CD4-positive, alpha-beta T cell treated with Interleukin-17A for 1 hour (primary cell): ENCODE data around the gene COQ3.

Source experiments
- DNase-seq: peaks from one replicate; pipeline ENCODE4 v3.0.0-alpha.2; 2020

COQ3 gene

DNA sequence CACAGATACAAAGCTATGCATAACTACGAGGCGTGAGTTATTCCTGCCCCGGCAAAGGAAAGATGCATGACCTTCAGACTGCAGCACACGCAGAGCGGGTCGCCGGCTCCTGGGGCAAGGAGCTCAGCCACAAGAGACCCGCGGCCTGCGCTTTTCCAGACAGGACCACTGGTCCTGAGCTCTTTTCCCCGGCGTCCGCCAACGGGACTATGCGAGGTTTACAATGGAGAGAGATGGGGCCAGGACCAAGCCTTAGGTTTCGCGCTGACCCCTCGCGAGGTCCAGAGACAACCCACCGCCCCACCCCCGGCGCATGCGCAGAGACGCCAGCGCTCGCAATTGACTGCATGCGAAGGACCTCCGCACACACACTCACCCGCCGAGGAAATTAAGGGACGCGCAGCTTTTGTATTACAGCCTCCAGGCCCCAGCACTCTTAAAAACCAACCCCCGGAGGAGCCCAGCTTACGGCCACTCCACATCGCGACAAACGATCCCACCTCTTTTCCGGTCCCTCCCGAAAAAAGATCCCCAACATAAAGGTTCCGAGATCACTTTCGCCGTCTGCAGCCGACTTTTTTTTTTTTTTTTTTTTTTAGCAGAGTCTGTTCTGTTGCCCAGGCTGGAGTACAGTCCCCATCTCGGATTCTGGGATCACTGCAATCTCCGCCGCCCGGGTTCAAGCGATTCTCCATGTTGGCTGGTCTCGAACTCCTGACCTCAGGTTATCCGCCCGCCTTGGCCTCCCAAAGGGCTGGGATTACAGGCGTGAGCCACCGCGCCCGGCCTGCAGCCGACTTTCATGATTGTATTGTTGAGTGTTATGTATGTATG lies at the start of gene COQ3:
Gene COQ3 (minus strand): TSS at position 498 of the 834 bp plus-strand sequence. CDS start 16 bp downstream, at position 482.
- peak; percentile 71 for DNase-seq

DNA sequence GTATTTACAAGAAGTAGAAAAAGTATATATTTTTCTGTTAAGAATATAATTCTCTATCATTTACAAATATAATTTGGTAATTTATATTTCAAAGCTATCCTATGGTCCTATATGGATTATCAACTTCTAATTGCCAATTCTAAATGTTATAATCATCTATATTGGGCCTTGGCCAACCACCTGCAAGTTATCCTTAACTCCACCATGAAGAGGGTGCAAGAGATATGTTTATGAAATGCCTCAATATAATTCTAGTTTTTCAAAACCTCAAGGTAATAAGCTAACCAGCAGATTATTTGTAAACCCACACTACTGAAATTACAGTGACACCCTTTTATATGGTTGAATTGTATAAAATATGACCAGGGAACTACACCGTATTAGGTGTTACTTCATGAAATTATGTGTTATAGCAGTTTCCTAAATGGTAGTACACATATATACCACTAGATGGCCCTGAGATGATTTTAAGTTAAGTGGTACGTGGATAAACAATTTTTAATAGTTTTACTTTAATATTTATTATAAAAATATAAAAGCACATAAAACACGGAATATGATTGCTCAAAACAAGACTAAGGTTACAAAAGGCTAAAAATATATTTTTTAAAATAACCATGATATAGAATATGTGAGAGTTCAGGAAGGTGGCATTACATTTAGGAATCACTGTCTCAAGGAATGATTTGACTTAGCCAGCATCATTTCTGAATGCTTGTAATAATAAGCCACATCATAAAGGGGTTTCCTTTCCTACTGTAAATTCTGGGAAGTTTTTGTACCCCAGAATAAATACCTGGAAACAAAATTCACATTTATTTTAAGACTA lies 40.9 kb upstream of the COQ3 start:
- peak; percentile 58 for DNase-seq

- DNase-seq: no peak
These were observed 38.9 kb upstream of the COQ3 start for GRCh38 chr6:99432877-99433276.

- DNase-seq: no peak
These were observed 37.9 kb upstream of the COQ3 start for GRCh38 chr6:99431901-99432300.

- DNase-seq: no peak
These were observed 34.0 kb upstream of the COQ3 start for GRCh38 chr6:99427988-99428387.

- DNase-seq: no peak
These were observed 32.4 kb upstream of the COQ3 start for GRCh38 chr6:99426451-99426757.

DNA sequence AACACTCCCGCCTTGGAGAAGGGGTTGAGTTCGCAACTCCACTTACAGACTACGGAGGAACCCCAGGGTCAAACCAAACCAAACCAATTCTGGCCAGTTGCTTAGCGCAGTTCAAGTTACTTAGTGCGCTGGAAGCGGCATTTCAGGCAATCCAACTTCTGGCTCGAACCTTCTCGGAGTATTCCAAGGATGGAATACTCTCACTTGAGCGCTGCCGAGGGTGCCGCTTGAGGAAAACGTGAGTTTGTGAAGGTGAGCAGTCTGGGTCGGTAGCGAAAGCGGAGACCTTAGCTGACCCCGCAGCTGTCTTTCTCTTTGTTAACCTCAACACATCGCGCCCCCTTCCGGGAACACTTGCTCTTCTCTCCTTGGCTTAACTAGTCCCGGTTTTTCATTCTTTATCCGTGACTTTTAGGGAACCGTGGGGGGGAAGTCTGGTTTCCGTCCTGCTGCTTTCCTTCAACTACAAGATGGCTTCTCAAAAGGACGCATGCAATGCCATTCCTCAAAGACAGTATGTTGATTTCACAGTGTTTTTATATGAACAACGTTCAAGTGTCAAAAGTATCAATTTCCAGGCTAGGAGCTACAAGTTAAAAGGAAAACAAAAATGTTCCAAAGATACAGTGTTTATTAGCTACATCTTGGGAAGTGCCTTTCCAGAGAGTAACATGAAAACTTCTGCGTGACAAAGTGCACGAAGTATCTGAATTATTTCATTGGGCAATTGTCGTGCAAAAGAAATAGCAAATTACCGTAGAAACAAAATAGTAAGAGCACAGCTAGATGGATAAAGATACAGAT lies 31.9 kb upstream of the COQ3 start:
- peak; percentile 69 for DNase-seq

DNA sequence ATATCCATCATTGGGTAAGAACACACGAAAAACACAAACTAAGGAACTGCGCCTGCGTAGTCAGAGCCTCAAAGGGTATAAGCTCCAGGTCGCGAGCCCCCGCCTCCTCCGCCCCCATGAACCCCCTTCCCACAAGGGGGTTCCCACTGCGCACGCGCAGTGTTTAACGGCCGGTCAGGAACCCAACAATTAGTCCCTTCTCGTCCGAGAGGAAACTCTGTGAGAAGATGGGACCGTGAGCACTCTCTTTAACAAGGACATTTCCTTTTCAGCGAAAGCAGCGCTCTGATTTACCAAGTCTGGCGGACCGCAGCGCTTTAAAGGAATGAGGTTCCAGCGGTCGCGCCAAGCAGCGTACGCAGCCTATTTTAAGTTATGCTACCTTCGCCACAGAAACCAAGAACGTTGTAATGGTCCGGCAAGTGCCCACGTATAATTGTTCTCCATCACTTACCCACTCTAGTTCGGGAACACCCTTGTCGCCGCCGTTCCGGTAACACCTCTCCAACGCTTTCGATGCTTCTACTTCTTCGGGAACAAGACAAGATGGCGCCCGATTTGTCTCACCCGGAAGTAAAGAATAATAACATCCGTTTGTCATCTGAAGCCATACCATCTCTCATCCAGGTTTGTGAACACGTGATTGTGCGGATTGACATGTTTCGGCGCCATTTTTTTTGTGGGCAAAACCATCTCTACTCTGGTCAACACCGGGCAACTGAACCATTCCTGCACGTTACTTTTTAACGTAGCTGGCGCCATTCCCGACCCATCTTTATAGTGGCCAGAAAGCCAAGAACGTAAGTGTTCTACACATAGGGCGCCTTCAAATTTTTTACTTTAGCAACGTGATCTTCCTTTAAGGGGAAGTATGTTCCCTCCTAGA lies 31.0 kb upstream of the COQ3 start, which contains the start of gene PNISR:
Gene PNISR (minus strand): TSS at position 548 of the 886 bp plus-strand sequence. CDS start 10,649 bp downstream, outside the sequence.
- DNase-seq: peak; percentile 97

- no peak for DNase-seq
These were observed 30.0 kb upstream of the COQ3 start for GRCh38 chr6:99424022-99424421.

GRCh38 chr6:99422912-99423311 lies 28.9 kb upstream of the COQ3 start:
- DNase-seq: no peak

DNA sequence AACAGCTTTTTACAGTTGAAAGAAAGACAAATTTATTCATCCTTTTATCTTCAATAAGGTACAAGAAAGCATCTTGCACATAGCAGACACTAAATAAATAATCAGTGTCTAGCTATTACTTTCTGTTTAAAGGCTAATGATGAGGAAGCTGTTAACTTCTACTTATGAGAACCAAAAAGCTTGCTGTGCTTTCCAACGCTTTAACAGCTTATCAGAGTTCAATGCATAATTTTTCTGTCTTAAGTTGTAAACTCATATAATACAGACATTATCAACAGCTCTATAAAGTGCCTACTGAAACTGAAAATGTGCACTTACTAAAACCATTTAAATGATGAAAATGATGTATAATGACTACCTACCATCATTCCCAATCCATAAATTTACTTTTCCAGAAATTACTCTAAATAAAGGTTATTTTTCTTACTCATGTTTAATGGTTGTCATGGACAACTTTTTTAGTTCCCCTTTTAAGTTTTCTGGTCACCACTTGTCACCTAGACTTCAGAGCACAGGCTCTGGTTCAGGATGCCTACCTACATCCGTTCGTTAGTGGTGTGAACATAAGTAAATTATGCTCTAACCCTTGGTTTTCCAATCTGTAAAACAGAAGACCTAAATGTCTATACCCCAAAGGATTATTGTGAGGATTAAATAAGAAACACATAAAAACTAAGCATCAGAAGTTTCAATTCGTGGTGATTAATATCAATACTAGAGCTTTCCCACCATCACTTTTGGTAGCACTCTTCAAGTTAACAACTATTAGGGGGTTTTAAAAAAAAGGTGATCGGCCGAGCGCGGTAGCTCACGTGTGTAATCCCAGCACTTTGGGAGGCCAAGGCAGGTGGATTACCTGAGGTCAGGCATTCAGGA lies 23.1 kb upstream of the COQ3 start:
- peak; percentile 27 for DNase-seq

GRCh38 chr6:99416226-99416625 lies 22.2 kb upstream of the COQ3 start:
- DNase-seq: no peak

DNA sequence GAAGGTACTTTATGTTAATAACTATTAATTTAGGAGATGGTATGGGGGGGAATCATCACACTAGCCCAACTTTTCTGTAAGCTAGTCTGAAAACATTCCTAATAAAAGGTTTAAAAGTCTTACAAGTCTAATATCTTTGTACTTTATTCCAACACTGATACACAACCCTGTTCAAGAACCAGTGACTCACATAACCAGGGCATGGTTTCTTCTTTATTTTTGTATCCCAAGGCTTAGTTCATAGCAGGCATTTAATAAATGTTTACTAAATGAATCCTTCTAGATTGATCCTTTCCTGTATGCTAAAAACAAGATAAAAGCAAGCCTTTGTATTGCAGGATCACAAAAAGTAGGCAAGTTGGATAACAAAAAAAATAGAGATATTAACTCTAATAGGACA lies 21.5 kb upstream of the COQ3 start:
- DNase-seq: no peak

DNA sequence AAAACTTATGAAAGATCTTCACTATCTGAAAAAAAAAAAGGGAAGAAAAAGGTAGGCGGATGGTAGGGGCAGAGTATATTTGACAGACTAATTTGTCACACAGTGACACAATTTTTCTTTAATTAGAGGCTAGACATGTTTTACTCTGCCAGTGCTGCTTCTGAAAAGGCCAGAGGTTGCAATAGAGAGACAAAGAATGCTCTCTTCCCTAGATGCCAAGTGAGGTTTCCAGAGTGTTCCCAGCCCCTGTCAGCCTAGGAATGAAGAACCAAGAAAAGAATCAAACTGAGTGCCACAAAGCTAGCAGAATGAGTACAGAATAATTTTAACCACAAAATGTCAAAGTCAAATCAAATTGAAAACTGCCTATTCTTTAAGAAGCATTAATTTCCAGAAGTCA lies 18.1 kb upstream of the COQ3 start:
- no peak for DNase-seq

- no peak for DNase-seq
These were observed 15.7 kb upstream of the COQ3 start for GRCh38 chr6:99409672-99410071.

DNA sequence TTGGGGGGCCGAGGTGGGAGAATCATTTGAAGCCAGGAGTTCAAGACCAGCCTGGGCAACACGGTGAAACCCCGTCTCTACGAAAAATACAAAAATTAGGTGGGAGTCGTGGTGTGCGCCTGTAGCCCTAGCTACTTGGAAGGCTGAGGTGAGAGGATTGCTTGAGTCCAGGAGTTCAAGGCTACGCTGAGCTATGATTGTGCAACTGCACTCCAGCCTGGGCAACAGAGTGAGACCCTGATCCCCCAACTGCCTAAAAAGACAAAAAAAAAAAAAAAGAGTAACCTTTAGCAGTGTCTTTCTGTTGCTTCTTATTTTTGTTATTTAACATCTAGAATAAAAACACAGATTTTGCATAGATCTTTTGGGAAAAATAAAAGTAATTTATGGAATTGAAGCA lies 13.1 kb upstream of the COQ3 start:
- DNase-seq: no peak

- no peak for DNase-seq
These were observed 8.5 kb upstream of the COQ3 start for GRCh38 chr6:99402448-99402847.

GRCh38 chr6:99397287-99397686 lies 3.3 kb upstream of the COQ3 start:
- DNase-seq: no peak

DNA sequence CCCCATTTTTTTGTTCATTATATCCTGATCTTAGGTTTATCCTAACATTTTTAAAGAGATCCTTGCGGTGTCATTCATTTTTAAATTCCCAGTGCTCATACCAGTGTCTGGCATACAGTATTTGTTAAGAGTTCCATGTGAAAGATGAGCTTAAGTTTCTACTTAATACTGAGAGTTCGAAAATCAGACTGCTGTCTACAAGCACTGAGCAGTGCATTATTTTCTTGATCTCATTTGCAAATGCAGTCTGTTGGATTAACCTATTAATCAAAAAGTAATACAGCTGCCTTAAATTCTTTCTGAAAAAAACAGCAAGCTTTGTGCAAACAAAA lies 663 bp downstream of the COQ3 start:
- no peak for DNase-seq

DNA sequence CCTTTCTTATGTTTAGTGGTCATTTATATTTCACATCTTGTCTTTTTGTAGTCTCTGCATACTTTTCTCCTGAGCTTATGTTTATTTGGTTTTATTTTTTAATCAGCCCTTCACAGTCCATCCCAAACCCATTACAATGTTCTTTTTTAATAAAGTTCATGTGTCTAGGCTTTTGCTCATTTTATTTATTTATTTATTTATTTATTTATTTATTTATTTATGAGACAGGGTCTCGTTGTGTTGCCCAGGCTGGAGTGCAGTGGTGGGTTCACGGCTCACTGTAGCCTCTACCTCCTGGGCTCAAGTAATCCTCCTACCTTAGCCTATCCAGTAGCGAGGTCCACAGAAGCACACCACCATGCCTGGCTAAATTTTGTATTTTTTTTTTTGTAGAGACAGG lies 3.1 kb downstream of the COQ3 start:
- no peak for DNase-seq

DNA sequence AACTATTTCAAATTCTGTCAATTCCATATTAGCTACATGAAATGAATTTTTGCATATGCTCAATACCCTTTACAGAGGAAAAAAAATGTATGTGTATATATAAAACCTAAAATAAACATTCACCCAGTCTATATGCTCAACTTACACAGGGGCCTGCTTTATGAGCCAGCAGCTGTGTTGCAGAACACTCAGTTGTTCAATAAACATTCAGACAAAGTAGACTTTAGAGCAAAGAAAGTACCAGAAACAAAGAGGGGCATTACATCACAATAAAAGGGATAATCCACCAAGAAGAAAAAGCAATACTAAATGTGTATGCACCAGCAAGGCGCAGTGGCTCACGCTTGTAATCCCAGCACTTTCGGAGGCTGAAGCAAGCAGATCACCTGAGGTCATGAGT lies 9.5 kb downstream of the COQ3 start:
- no peak for DNase-seq
